CD4-positive, alpha-beta memory T cell (primary cell): ENCODE measurements around the gene CCDC134. TPM values are rescaled to one million over a fixed set of nuclear protein-coding genes. Genes with fewer than 3 reads are reported as not detected.
"Not testable (repeated sequence)": the region's sequence is repeated elsewhere in the genome, so short reads cannot be mapped to it uniquely, and the experiment has no call there.

Experiments
- CTCF ChIA-PET: fragments of 350-600 bp; sonication (Branson Sonifier 250); formaldehyde crosslinking; loops from one replicate; lab custom pipeline; 2021; ENCODE audit warnings: inconsistent platforms; ENCODE audit not compliant: partially characterized antibody; lab: Charles Lee
- POLR2A ChIA-PET: fragments of 350-600 bp; sonication (Branson Sonifier 250); formaldehyde crosslinking; loops from one replicate; lab custom pipeline; 2021; ENCODE audit not compliant: partially characterized antibody; lab: Charles Lee
- DNase-seq, 5 donors: peaks; one replicate each; pipeline versions ENCODE4 v3.0.0 to v3.0.0-alpha.2; 2020 to 2022; ENCODE audit warnings: mixed read lengths in 1 of 5
- H3K27ac ChIP-seq: one replicate; pipeline ENCODE4 v1.7.0; 2013; ENCODE audit warnings: low read depth, low read length
- H3K27me3 ChIP-seq: 2 replicates; pipeline ENCODE4 v1.7.0; 2013; ENCODE audit warnings: mild to moderate bottlenecking, low read length, moderate library complexity; ENCODE audit not compliant: insufficient read depth
- H3K36me3 ChIP-seq: 2 replicates; pipeline ENCODE4 v1.7.0; 2013; ENCODE audit warnings: mild to moderate bottlenecking, low read length, moderate library complexity; ENCODE audit not compliant: insufficient read depth
- H3K4me1 ChIP-seq: 2 replicates; pipeline ENCODE4 v1.7.0; 2013; ENCODE audit warnings: mild to moderate bottlenecking, low read length, moderate library complexity; ENCODE audit not compliant: insufficient read depth
- H3K4me3 ChIP-seq, 2 donors: one replicate each; pipeline ENCODE4 v1.7.0; 2013; ENCODE audit warnings: low read length in 2 of 2, mild to moderate bottlenecking in 1 of 2
- H3K9me3 ChIP-seq, 2 donors: one replicate each; pipeline ENCODE4 v1.7.0; 2013; ENCODE audit warnings: low read length in 2 of 2, control low read depth in 1 of 2; ENCODE audit not compliant: control insufficient read depth in 1 of 2
- H3K27ac Mint-ChIP-seq, 7 donors: one replicate each; pipeline ENCODE4 v1.8.0; 2020 to 2021; ENCODE audit warnings: mixed read lengths in 7 of 7, mild to moderate bottlenecking in 6 of 7, inconsistent platforms in 3 of 7, moderate library complexity in 3 of 7
- H3K27me3 Mint-ChIP-seq, 2 donors: one replicate each; pipeline ENCODE4 v1.8.0; 2020 to 2021; ENCODE audit warnings: mixed read lengths in 2 of 2
- H3K36me3 Mint-ChIP-seq, 2 donors: one replicate each; pipeline ENCODE4 v1.8.0; 2020 to 2021; ENCODE audit warnings: mixed read lengths in 2 of 2, inconsistent platforms in 1 of 2, mild to moderate bottlenecking in 1 of 2
- H3K4me1 Mint-ChIP-seq, 4 donors: one replicate each; pipeline ENCODE4 v1.8.0; 2020 to 2021; ENCODE audit warnings: mixed read lengths in 4 of 4, mild to moderate bottlenecking in 1 of 4
- H3K4me3 Mint-ChIP-seq, 8 donors: one replicate each; pipeline ENCODE4 v1.8.0; 2020 to 2021; ENCODE audit warnings: mixed read lengths in 8 of 8, mild to moderate bottlenecking in 7 of 8, moderate library complexity in 6 of 8, inconsistent platforms in 3 of 8
- H3K9me3 Mint-ChIP-seq, 8 donors: one replicate each; pipeline ENCODE4 v1.8.0; 2020 to 2021; ENCODE audit warnings: mixed read lengths in 8 of 8, mild to moderate bottlenecking in 5 of 8, inconsistent platforms in 3 of 8, moderate library complexity in 1 of 8
- intact Hi-C: fragments of 100-400 bp; cut with micrococcal nuclease; formaldehyde crosslinking; loops from one replicate; pipeline ENCODE4 v1.15.1; 2023
- polyA plus RNA-seq, 2 donors: library from polyadenylated mRNA; unstranded; fragments of 300-500 nt; fragmentation: Illumina TruSeq; gene quantifications; one replicate each; pipeline ENCODE4 v1.2.3, GENCODE V29; 2021
- total RNA-seq, 2 experiments: library from RNA; stranded (reverse); gene quantifications; one replicate each; pipeline ENCODE4 v1.2.3, GENCODE V29; 2021

CCDC134 gene
- total and polyA plus RNA-seq, 4 experiments from 2014 or later: 1.2 to 27.8 (median 13.0) TPM

- Mint-ChIP-seq H3K27me3 (no peaks in the 10 kb centered on the region), H3K36me3 (peaks cover 8 to 27% of the 10 kb centered on the region in 2 donors)
These were observed 32.3 kb downstream of the CCDC134 start, which contains the start of gene SREBF2 for GRCh38 chr22:41832553-41833368. TSS of gene SREBF2 (plus strand) at chr22:41833105. CDS start at chr22:41833271, 166 bp downstream.

GRCh38 chr22:41833369-41834004 is 33.0 kb downstream of the CCDC134 start:
- Histone ChIP-seq H3K27ac (peak overlapping the region; percentile 84), H3K9me3 (no peaks in the 10 kb centered on the region), H3K4me1 (peaks cover 26% of the 10 kb centered on the region), H3K4me3 (peak overlapping the region; percentile 19 to 93), H3K36me3 (peaks cover 11% of the 10 kb centered on the region), H3K27me3 (no peaks in the 10 kb centered on the region)
- intact Hi-C loops: loop anchor here (1.0 kb wide), 2 partner anchors 24 to 107 kb away; no protein-coding TSS in a partner anchor
- ChIA-PET CTCF (interaction anchor here (1.3 to 3.3 kb wide), 6 partner anchors 11 to 107 kb away, joined by 5 to 18 read pairs (median 8); partner anchors contain the start of gene CCDC134), POLR2A (interaction anchor here (0.6 to 6.2 kb wide), 37 partner anchors 9 to 782 kb away, joined by 3 to 139 read pairs (median 6); partner anchors contain the start of genes CCDC134, CENPM, MEI1 and NDUFA6)
- Mint-ChIP-seq H3K4me1 (peaks cover 25 to 52% (median 36%) of the 10 kb centered on the region in 4 donors), H3K27me3 (no peaks in the 10 kb centered on the region), H3K4me3 (peak overlapping the region; percentile 84 to 97 (median 90)), H3K27ac (peak overlapping the region; percentile 94 to 99 (median 95)), H3K9me3 (no peaks in the 10 kb centered on the region), H3K36me3 (peaks cover 8 to 24% of the 10 kb centered on the region in 2 donors)
- DNase-seq: peak; percentile 37 to 59 (median 51)

More at GRCh38 chr22:41832553-41833368, 32.3 kb downstream of the CCDC134 start, which contains the start of gene SREBF2:
- Histone ChIP-seq H3K27me3 (no peaks in the 10 kb centered on the region), H3K9me3 (no peaks in the 10 kb centered on the region), H3K4me1 (peaks cover 26% of the 10 kb centered on the region), H3K4me3 (peak within 1 kb of the TSS; percentile 36 to 93), H3K27ac (peak within 1 kb of the TSS; percentile 84), H3K36me3 (peaks cover 11% of the 10 kb centered on the region)
- CTCF ChIA-PET: interaction anchor here (1.0 to 3.3 kb wide), 6 partner anchors 10 to 108 kb away, joined by 3 to 18 read pairs (median 8); partner anchors contain the start of genes CCDC134 and TNFRSF13C
- H3K4me1 Mint-ChIP-seq: peaks cover 21 to 46% (median 31%) of the 10 kb centered on the region in 4 donors
- DNase-seq: peak; percentile 97 to 99 (median 98)
- intact Hi-C loops: loop anchor here (1.0 kb wide), 4 partner anchors 25 to 108 kb away; partner anchors contain the start of genes CCDC134 and SHISA8
- H3K9me3 Mint-ChIP-seq: no peaks in the 10 kb centered on the region
- POLR2A ChIA-PET: interaction anchor here (0.6 to 6.2 kb wide), 42 partner anchors 10 to 881 kb away, joined by 3 to 139 read pairs (median 5); partner anchors contain the start of genes CCDC134, CENPM, MEI1 and NDUFA6
- peak within 1 kb of the TSS; percentile 92 to 97 (median 95) for H3K4me3 Mint-ChIP-seq
- H3K27ac Mint-ChIP-seq: peak within 1 kb of the TSS; percentile 98 to 100 (median 99)

- no peaks in the 10 kb centered on the region for H3K27me3 ChIP-seq
- H3K9me3 Mint-ChIP-seq: no peaks in the 10 kb centered on the region
- H3K4me1 ChIP-seq: peaks cover 33% of the 10 kb centered on the region
- peaks cover 8 to 24% of the 10 kb centered on the region in 2 donors for H3K36me3 Mint-ChIP-seq
- peak overlapping the region; percentile 94 to 99 (median 95) for H3K27ac Mint-ChIP-seq
- ChIA-PET CTCF (interaction anchor here (0.7 to 2.0 kb wide), 4 partner anchors 28 to 106 kb away, joined by 3 to 6 read pairs (median 5); partner anchors contain the start of gene CCDC134), POLR2A (interaction anchor here (1.3 to 6.2 kb wide), 17 partner anchors 9 to 610 kb away, joined by 3 to 139 read pairs (median 18); partner anchors contain the start of genes CCDC134, CENPM, SNU13 and TNFRSF13C)
- H3K27ac ChIP-seq: peak overlapping the region; percentile 84
- no peaks in the 10 kb centered on the region for H3K9me3 ChIP-seq
- H3K4me1 Mint-ChIP-seq: peaks cover 31 to 56% (median 43%) of the 10 kb centered on the region in 4 donors
- intact Hi-C loops: no loop called here
- H3K36me3 ChIP-seq: peaks cover 11% of the 10 kb centered on the region
- H3K4me3 ChIP-seq: peak overlapping the region; percentile 19 to 93
- H3K4me3 Mint-ChIP-seq: peak overlapping the region; percentile 84 to 97 (median 90)
- H3K27me3 Mint-ChIP-seq: no peaks in the 10 kb centered on the region
- DNase-seq: no peak
These were observed 33.8 kb downstream of the CCDC134 start for GRCh38 chr22:41834005-41834944.

- Mint-ChIP-seq H3K4me3 (peak overlapping the region in 1 of 8 donors; percentile 6), H3K36me3 (peaks cover 12 to 28% of the 10 kb centered on the region in 2 donors), H3K4me1 (peaks cover 34 to 64% (median 48%) of the 10 kb centered on the region in 4 donors), H3K27ac (peak overlapping the region in 4 of 7 donors; percentile 40 to 59 (median 51))
- DNase-seq, H3K9me3 ChIP-seq, H3K27me3 Mint-ChIP-seq, H3K27me3 ChIP-seq, intact Hi-C loops, H3K27ac ChIP-seq, H3K9me3 Mint-ChIP-seq, H3K4me3 ChIP-seq: not testable (repeated sequence)
- POLR2A ChIA-PET: interaction anchor here (1.3 to 6.2 kb wide), 7 partner anchors 22 to 105 kb away, joined by 4 to 139 read pairs (median 42); partner anchors contain the start of genes CCDC134 and TNFRSF13C
- Histone ChIP-seq H3K4me1 (peaks cover 40% of the 10 kb centered on the region), H3K36me3 (peaks cover 11% of the 10 kb centered on the region)
- CTCF ChIA-PET: interaction anchor here (1.1 to 1.4 kb wide), 5 partner anchors 11 to 105 kb away, joined by 3 to 4 read pairs (median 4); no protein-coding TSS in a partner anchor
These were observed 35.0 kb downstream of the CCDC134 start for GRCh38 chr22:41835462-41835861.

- DNase-seq: no peak
- Histone ChIP-seq H3K4me3 (no peak overlapping the region), H3K4me1 (peaks cover 48% of the 10 kb centered on the region), H3K27me3 (no peaks in the 10 kb centered on the region), H3K27ac (no peak overlapping the region), H3K36me3 (peaks cover 11% of the 10 kb centered on the region), H3K9me3 (no peaks in the 10 kb centered on the region)
- Mint-ChIP-seq H3K27me3 (no peaks in the 10 kb centered on the region), H3K9me3 (no peaks in the 10 kb centered on the region), H3K4me3 (no peak overlapping the region), H3K36me3 (peaks cover 12 to 30% of the 10 kb centered on the region in 2 donors), H3K27ac (peak overlapping the region in 4 of 7 donors; percentile 45 to 74 (median 54)), H3K4me1 (peaks cover 41 to 72% (median 57%) of the 10 kb centered on the region in 4 donors)
- POLR2A ChIA-PET: interaction anchor here (1.3 to 6.2 kb wide), 4 partner anchors 20 to 104 kb away, joined by 4 to 98 read pairs (median 28); partner anchors contain the start of gene CCDC134
- intact Hi-C loops: no loop called here
- CTCF ChIA-PET: interaction anchor here (0.6 to 1.4 kb wide), 5 partner anchors 10 to 104 kb away, joined by 3 to 4 read pairs (median 3); partner anchors contain the start of gene TNFRSF13C
These were observed 36.1 kb downstream of the CCDC134 start for GRCh38 chr22:41836551-41836950.
